ENCODE measurements around the gene SERPINA4.

Gene SERPINA4

DNA sequence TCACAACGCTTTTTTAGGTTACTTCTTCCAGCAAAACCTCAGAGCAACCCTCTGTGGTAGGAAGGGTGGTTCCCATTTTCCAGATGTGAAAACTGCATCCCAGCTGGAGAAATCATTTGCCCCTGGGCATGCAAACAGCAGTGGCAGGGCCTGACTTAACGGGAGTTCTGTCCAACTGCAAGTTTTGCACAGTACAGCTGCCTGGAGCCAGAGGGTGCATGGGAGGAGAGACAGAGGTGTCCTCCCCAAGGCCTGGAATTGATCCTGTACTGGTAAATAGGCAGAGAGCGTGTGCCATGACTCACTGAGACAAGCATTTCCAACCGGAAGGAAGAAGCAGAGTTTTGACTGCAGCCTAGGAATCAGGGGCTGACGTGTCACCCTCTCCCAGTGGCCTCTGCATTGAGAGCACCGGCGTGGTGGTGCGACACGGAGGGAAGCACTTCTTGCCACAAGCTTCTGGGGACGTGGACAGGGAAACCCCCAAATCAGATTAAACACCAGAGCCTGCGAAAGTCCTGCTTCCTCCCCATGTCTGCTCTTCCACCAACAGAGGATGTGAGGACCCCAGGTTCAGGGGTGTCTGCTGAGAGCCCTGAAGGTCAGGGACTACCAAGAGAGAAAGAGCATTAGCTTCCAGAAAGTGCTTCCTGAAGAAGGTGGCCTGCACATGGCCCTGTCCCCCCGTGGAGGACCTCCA lies 19.0 kb upstream of the SERPINA4 start:
- no peak for DNase-seq (ENCODE audit: extremely low read depth in 1 of 2, low read depth in 1 of 2)

DNA sequence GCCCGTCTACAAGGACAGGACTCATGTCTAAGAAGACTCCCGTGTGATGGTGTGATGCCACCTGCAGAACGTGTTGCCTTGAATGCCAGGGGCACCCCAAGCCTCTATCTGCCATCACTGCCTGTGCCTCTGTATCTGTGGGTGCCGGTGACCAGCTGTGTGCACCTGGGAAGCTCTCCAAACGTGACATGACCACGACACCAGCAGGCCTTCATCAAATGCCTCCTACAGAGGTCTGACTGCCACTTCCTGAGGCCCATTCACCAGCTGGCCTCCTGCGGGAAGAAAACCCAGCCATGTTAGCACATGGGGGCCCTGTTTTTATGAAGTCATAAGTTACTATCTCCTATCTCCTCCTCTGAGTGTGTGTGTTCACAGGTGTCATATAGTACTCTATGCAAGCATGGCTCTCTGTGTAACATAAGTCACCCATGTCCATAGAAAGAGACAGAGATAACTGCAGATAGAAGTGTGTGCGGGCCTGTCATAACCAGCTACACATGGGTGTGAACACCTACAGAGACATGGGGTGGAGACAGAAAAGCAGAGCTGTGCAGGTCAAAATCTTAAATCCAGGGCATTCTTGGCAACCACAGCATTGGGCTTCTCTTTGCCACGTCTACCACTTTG lies 18.3 kb upstream of the SERPINA4 start:
- DNase-seq (ENCODE audit: extremely low read depth in 1 of 2, low read depth in 1 of 2): no peak

DNA sequence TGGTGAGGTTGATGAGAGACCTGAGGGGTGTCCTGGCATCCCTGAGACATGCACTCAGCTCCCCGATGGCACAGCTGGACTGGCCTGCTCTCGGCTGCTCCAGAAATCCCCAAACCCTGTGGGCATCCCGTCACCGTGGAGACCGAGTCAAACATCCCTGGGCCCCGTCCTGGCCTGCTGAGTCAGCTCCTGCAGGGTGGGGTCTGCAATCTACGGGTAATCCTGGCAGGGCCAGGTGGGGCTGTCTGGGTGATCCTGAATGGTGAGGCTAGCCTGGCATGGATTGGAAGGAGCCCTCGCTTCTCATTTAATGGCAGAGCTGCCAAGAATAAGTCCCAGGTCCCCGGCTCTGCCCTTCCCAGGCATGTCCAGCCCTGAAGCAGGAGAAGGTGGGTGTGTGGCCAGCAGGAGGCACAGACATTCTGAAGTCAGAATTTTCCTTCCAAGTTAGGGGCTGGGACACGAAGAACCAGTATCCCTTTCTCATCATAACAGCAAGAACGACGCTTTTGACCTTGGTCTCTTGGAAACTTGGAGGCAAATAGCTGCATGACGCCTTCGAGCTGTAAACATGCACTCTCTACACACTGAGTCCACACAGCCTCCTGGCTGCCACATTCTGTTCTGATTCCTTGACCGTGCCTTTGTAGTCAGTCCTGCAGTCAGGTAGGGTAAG lies 17.7 kb upstream of the SERPINA4 start:
- DNase-seq (ENCODE audit: extremely low read depth in 1 of 2, low read depth in 1 of 2): no peak

DNA sequence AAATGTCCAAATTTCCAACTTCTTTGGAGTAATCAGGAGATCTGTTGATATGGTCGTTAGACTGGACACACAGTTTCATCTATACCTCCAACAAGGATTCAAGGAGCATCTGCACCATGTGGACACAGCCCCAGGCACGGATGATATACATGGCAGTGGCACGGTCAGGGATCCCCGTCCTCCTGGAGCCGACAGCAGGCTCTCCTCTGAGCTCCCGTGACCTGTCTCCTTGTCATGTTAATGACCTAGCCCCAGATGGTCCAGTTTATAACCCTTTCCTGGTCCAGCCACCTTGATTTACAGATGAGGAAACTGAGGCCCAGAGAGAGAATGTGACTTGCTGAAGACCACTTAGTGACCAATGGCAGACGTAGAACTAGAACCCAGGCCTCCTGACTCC lies 16.5 kb upstream of the SERPINA4 start:
- no peak for DNase-seq (ENCODE audit: extremely low read depth in 1 of 2, low read depth in 1 of 2)

DNA sequence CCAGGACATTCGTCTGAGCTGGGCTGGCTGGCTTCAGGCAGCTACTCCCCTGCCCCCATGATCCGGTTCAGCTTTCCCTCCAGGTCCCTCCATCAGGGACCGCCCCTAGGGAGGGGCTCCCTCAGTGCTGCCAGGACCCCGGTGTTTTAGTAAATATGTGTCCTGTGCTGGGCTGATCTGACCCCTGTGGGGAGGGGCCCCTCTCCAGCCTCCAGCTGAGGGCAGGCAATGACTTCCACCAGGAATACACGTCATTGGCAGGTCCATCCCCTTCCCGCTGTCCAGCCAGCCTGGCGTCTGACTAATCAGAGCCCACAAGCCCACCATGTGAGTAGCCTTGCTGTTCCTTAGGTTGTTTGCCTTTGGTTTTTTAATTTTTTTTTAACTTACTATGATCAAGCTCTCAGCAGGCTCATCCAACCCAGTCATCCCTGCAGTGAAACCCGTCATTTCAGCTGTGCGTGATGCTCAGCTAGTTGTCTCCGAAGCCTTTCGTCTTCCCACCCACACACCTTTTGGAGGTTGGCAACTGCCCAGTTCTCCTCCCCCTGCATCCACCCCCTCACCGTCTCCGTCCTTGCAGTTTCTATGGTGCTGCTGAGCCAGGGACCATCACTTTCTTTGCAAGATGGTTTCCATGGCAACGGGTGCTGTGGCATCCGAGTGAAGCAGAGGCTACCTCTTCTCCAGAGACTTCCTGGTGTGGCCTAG lies 16.0 kb upstream of the SERPINA4 start:
- no peak for DNase-seq (ENCODE audit: extremely low read depth in 1 of 2, low read depth in 1 of 2)

DNA sequence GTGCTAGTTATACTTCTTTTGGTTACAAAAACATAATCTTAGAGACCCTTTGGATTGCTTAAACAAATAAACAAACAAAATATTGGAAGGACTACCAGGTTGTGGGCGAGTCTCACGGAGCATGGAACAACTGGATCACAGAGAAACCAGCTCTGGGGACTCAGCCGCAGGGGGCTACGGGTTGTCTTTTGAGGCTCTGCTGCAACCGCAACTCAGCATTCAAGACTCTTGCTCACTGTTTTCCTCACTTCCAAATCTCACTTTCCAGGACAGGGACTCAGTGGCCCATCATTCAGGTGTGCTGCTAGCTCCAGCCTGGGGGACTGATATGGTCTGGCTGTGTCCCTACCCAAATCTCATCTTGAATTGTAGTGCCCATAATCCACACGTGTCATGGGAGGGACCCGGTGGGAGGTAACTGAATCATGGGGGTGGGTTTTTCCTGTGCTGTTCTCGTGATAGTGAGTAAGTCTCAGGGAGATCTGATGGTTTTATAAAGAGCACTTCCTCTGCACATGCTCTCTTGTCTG lies 14.0 kb upstream of the SERPINA4 start:
- DNase-seq (ENCODE audit: extremely low read depth in 1 of 2, low read depth in 1 of 2): no peak

DNA sequence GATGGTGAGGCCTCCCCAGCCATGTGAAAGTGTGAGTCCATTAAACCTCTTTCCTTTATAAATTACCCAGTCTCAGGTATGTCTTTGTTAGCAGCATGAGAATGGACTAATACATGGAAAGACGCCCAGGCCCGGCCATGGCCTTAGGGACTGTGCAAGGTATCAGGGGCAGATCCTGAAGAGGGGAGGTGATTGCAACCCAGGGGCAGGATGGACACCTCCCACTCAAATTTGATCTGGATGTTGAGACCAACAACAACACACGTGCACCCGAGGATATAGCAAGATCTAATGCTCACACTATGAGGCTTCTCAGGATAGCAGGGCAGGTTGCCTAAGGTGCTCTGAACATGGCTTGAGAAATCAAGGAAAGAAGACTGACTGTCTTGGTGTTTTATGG lies 13.5 kb upstream of the SERPINA4 start:
- DNase-seq (ENCODE audit: extremely low read depth in 1 of 2, low read depth in 1 of 2): no peak

DNA sequence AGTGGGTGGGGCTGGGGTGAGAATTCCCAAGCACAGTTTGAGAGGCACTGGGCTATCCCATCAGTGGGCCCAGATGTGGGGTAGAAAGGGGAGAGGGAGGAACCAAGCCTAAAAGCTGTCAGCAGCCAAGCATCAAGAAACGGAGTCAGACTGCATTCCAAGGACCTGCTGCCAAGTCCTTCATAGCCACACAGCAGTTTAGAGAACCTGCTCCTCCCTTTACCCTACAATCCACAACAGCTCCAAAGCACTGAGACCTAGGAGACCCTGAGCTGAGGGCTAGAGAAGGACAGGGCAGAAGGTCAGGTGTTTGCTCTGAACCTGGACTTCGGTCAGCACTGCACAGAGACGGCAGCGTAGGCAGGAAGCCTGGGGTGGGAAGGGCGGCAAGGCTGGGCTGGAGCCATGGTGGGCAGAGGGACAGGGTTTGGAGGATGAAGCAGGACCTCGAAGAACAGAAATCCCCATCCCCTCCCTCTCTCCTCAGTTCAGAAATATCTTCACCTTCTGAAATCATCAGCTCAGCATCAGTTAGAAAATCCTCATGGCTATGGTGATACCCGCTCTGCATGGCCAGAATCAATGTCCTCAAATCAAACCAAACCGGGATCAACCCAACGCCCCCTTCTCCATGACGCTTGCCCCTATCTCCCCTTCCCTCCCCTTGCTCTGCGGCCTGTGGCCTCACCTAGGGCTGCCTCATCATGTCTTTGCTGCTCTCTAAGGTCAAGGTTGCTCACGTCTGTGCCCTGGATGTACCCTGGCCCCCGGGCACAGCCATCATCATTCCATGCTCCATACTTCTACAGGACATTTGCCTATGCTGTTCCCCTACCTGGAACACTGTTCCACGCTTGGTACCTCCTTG lies 12.9 kb upstream of the SERPINA4 start:
- DNase-seq (ENCODE audit: extremely low read depth in 1 of 2, low read depth in 1 of 2): no peak

DNA sequence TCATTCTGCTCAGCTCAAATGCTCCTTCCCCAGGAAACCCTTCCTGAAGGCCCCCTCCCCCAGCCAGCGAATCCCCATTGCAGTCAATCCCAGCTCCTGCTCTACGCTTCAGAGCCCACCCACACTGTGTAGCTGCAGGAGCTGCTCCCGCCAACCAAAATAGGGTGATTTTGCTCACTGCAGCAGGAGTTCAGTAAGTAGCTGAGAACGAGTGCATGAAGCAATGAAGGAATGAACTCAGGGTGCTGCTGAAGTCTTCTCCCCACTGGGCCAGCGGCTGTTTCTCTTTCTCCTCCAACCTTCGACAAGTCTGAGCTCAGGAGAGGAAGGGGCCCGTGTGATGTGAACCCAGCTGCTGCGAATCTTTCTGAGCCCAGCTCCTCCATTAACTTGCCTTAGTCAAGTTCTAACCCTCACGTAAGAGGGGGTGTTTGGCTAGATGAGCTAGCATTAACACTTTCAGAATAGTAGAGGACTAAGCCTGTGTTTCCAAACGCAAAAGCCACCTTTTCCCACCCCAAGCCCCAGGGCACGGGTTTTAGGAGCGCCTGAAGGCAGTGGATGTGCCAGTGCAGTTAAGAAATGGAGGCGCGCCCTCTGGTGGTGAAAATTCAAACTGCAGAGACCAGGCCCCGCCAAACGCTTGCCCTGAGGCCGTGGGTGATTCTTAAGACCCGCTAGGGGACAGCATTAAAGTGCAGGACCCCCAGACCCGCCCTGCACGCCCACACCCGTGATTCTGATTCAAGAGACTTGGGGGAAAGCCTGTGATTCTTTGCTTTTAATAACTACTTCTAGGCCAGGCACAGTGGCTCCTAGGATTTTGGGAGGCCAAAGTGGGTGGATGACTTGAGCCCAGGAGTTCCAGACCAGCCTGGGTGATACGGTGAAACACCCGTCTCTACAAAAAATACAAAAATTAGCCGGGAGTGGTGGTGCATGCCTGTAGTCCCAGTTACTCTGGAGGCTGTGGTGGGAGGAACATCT lies 11.9 kb upstream of the SERPINA4 start:
- DNase-seq (ENCODE audit: extremely low read depth in 1 of 2, low read depth in 1 of 2): peak; percentile 9 to 22

DNA sequence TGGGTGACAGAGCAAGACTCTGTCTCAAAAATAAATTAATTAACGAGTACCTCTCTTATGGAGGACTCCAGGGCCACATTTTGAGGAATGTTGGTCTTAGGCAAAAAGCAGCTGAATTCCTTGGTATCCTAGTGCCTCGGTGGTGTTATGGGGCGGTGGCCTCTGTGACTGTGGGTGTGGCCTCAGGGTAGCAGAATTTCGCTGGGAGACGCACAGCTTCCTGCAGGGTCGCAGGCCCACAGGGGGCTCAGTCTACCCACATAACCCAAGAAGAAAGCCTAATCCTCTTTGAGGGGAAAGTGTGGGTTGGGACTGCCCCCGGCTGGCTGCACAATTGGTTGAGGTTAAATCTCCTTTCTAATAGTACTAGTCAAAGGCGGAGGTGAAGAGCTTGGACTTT lies 11.2 kb upstream of the SERPINA4 start:
- DNase-seq (ENCODE audit: extremely low read depth in 1 of 2, low read depth in 1 of 2): no peak

DNA sequence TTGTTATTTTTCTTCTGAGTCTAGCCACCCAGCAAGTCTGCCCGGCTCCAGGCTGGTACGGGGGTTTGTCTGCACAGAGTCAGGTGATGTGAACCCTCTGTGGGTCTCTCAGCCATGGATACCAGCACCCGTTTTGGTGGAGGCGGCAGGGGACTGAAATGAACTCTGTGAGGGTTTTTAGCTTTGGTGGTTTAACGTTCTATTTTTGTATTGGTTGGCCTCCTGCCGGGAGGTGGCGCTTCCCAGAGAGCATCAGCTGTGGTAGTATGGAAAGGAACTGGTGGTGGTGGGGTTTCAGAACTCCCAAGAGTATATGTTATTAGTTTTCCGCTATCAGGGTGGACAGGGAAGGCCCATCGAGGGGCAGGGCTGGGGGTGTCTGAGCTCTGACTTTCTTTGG lies 5.3 kb upstream of the SERPINA4 start:
- no peak for DNase-seq (ENCODE audit: extremely low read depth in 1 of 2, low read depth in 1 of 2)

DNA sequence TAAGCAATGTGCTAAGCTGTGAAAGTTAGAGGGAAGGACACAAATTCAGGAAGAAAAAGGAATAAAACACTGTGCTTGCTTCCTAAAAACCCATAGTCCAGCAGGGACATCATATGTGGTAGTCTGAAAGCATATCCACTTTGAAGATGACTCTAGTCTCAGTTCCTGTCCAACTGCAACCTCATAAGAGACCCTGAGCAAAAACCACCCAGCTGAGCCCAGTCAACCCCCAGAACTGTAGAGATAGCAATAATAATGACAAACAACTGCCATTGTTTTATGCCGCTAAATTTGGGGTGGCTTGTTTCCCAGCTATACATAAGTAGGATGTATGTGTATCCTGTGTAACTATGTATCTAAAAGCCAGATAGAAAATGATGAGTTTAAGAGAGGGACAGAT lies 3.9 kb upstream of the SERPINA4 start:
- no peak for DNase-seq (ENCODE audit: extremely low read depth in 1 of 2, low read depth in 1 of 2)

DNA sequence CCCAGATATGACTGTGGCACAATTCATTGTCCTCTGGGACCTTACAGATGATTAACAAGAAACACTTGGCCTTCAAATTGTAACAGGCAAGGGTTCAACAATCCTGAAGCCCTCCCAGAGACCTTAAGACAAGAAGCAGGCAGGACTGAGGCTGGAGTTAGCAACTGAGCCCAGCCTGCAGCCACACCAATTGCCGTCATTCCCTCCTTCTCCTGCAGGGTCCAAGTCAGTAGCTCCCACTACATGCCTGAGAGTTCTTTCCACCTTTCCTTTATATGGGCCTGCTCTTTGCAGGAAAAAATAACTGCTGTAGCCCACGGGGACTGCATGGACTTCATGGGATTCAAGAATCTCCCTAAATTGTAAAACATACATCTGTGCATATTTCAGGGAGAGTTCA lies 2.4 kb upstream of the SERPINA4 start:
- no peak for DNase-seq (ENCODE audit: extremely low read depth in 1 of 2, low read depth in 1 of 2)

DNA sequence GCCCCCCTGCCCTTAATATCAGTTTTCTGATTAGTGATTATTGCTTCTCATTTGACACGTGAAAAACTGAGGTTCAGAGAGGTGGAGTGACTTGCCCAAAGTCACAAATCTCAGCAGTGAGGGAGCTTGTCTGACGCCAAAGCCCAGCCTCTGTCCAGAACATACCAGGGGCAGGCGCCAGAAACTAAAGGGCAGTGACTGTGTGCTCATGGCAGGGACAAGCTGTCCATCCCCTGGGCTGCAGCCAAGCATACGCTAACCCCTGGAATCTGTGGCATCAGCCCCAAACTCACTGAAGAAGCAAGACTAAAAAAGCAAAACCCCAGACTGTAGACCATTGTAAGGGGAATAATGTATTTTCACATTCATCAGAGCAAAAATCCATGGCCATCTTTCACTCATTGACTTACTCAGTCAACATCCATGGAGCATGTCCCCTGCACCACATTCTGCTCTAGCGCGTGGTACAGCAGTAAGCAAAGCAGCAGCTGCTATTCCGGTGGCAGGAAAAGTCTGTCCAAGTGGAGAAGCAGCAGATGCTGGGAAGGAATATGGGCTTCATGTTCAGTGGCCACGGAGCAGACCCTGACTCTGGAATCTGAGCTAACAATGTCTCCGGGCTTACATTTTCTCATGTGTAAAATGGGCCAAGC lies 1.5 kb upstream of the SERPINA4 start:
- no peak for DNase-seq (ENCODE audit: extremely low read depth in 1 of 2, low read depth in 1 of 2)

DNA sequence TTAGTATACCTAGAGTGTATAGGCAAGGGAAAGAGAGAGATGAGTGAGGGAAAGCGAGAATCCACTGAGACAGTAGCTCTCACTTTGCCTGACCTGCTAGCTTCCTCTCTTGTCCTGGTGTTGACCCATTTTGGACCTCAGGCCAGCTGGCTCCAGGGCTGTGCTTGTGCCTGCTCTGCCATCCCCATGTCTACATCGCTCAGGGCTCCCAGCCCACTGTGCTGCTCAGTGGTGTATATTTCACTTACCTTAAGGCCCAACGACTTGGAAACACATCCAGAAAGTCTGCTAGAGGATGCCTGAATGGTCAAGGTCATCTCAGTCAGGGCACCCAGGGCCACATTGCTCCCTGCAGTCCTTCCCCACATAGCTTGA lies 964 bp upstream of the SERPINA4 start:
- no peak for DNase-seq (ENCODE audit: extremely low read depth in 1 of 2, low read depth in 1 of 2)

DNA sequence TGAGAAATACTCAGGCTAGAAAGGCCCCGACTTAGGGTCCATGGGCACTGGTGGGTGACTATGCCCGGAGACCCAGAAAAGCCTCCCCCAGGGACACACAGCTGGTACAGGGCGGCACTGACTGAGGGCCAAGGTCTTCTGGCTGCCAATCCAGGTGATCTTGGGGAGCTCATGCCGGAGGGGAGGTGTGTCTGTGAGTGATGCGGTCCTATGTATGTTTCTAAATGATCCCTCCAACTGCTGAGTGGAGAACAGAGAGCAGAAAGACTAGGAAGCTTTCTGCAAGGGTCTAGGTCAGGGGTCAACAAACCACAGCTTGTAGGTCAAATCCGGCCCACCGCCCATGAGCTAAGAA lies 391 bp downstream of the SERPINA4 start:
- no peak for DNase-seq (ENCODE audit: extremely low read depth in 1 of 2, low read depth in 1 of 2)

DNA sequence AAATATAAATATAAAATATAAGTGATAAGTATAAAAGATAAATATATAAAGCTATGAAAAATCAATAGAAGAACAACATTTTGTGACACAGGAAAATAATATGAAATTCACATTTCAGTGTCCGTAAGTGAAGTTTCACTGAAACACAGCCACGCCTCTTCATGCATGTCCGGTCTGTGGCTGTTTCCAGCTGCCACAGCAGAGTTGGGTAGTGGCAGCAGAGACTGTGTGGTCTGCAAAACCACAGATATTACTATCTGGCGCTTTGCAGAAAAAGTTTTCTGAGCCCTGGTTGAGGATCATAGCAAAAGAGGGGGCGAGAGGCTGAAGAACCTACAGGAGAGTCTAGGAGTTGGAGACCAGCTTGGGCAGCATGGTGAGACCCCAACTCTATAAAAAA lies 780 bp downstream of the SERPINA4 start:
- DNase-seq (ENCODE audit: extremely low read depth in 1 of 2, low read depth in 1 of 2): no peak

DNA sequence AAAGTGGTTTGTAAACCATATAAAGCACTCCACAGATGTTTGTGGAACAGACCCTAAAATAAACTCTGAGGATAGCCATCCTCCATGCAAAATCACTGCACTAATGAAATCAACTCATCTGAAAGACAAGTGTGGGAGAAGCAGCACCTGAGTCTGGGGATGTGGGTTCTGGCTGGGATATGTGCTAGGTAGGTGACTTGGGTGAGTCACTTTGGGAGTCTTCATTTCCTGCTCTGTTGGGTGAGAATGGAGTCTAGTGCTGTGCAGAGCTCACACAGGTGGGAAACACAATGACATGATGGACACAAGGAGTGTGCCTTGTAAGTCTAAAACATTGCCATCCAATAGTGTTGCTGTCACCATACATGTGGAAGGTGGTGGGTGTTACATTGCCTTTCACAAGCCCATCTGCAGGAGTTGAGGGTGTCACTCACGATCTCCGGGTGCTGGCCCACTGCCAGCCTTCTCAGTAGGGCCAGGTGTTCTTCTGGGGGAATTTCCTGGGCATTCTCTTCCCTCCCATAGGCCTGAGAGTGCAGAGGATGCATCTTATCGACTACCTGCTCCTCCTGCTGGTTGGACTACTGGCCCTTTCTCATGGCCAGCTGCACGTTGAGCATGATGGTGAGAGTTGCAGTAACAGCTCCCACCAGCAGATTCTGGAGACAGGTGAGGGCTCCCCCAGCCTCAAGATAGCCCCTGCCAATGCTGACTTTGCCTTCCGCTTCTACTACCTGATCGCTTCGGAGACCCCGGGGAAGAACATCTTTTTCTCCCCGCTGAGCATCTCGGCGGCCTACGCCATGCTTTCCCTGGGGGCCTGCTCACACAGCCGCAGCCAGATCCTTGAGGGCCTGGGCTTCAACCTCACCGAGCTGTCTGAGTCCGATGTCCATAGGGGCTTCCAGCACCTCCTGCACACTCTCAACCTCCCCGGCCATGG lies 2.0 kb downstream of the SERPINA4 start:
- no peak for DNase-seq (ENCODE audit: extremely low read depth in 1 of 2, low read depth in 1 of 2)
